ENCODE results near the gene TARBP2. TPM values are rescaled to one million over a fixed set of nuclear protein-coding genes. Genes with fewer than 3 reads are reported as not detected.

TARBP2 gene
- total and polyA plus RNA-seq, 2 experiments from 2014 or later, result 58.3 to 79.8 TPM

DNA sequence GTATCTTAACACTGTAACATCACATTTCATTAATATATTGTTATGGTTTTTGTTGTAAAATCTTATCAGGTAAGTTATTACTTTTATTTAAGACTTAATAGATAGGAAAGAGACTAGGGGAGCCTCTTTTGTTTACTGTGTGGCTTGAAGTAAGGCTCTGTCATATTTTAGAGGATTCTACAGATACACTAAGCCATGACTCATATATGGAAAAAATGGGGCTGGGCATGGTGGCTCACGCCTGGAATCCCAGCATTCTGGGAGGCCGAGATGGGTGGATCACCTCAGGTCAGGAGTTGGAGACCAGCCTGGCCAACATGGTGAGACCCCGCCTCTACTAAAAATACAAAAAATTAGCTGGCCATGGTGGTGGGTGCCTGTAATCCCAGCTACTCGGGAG is 29.8 kb downstream of the TARBP2 start:
- H3K4me1 ChIP-seq (ENCODE audit: low read depth), result no peaks in the 10 kb centered on the region

DNA sequence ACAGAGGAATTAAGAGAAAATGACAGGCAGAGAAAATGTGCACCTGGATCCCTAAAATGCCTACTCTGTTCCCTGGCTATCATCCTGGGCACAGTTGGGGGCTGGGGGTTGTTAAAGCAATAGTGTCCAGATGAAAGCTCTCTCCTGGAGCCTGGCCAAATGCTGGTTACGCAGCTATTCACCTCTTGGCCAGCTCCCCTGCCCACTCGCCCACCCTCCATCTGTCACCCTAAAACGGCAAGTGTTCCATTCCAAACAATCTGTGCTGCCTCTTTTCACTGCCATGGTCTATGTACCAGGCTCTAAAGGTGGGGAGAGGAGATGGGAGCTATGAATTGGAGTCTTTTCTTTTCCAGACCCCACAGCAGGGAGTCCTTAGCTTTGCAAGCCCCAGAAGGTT is 30.9 kb downstream of the TARBP2 start:
- Histone ChIP-seq H3K4me3 (no peak overlapping the region), H3K9me3 (ENCODE audit: low read depth) (no peaks in the 10 kb centered on the region), H3K36me3 (peaks cover 53% of the 10 kb centered on the region), H3K27me3 (no peaks in the 10 kb centered on the region), H3K27ac (no peak overlapping the region), H3K4me1 (ENCODE audit: low read depth) (no peaks in the 10 kb centered on the region)
- no peak for DNase-seq (ENCODE audit: low read depth in 1 of 2, low spot score in 1 of 2)
- TF ChIP-seq, protein P1, sequence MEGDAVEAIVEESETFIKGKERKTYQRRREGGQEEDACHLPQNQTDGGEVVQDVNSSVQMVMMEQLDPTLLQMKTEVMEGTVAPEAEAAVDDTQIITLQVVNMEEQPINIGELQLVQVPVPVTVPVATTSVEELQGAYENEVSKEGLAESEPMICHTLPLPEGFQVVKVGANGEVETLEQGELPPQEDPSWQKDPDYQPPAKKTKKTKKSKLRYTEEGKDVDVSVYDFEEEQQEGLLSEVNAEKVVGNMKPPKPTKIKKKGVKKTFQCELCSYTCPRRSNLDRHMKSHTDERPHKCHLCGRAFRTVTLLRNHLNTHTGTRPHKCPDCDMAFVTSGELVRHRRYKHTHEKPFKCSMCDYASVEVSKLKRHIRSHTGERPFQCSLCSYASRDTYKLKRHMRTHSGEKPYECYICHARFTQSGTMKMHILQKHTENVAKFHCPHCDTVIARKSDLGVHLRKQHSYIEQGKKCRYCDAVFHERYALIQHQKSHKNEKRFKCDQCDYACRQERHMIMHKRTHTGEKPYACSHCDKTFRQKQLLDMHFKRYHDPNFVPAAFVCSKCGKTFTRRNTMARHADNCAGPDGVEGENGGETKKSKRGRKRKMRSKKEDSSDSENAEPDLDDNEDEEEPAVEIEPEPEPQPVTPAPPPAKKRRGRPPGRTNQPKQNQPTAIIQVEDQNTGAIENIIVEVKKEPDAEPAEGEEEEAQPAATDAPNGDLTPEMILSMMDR (IDR thresholded peaks at IDR 0.05; ENCODE audit: low read depth, low read length), result no peak

More for the DNA sequence above, 29.8 kb downstream of the TARBP2 start:
- Histone ChIP-seq H3K27ac (no peak overlapping the region), H3K27me3 (no peaks in the 10 kb centered on the region), H3K4me3 (no peak overlapping the region), H3K9me3 (ENCODE audit: low read depth) (no peaks in the 10 kb centered on the region), H3K36me3 (peaks cover 51% of the 10 kb centered on the region)
- DNase-seq (ENCODE audit: low read depth in 1 of 2, low spot score in 1 of 2), result no peak
- TF ChIP-seq, protein P1 (IDR thresholded peaks at IDR 0.05; ENCODE audit: low read depth, low read length), result no peak

DNA sequence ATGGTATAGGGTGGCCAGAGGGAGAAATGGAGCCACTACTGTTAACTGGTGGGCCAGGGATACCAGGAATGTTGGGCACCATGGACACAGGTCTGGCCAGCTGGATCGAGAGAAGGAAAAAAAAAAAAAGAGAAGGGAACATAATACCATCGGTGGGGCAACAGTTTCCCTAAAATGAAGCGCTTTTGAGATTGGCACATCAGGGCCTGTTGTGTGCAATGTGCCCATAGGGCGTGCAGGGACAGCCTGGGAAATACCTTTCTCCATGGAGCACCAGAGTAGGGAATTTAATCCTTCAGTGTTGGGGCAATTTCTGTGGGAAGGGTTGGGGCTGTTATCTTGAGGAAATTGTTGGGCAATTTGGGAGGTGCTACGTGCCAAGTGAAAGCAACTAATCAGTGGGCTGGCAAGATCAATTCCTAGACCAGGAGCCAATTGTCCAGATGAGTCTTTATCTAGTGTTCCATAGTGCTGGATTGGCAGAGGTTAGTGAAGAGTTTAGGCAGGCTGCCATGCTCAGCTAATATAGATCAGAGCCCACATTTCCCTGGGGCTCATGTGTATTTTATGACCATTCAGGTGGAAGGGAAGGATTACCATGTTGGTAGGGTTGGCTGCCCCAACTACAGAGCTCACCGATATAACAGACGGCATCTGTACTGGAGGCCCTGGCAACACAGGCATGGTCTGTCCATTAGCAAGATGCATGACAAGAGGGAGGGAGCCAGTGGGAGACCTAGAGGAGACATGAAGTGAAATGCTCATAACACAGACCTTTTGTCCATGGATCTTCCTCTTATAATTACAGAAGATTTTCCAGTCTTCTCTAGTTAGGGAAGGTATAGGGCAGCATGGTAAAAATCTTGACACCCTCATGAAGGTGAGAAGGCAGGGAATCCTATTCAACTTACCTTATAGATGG is 31.7 kb downstream of the TARBP2 start:
- no peak for DNase-seq (ENCODE audit: low read depth in 1 of 2, low spot score in 1 of 2)
- H3K4me1 ChIP-seq (ENCODE audit: low read depth), result no peaks in the 10 kb centered on the region
- H3K36me3 ChIP-seq, result peaks cover 57% of the 10 kb centered on the region
- H3K27me3 ChIP-seq, result no peaks in the 10 kb centered on the region
- H3K4me3 ChIP-seq, result no peak overlapping the region
- no peak overlapping the region for H3K27ac ChIP-seq
- no peaks in the 10 kb centered on the region for H3K9me3 ChIP-seq (ENCODE audit: low read depth)
- TF ChIP-seq, protein P1 (IDR thresholded peaks at IDR 0.05; ENCODE audit: low read depth, low read length), result no peak

DNA sequence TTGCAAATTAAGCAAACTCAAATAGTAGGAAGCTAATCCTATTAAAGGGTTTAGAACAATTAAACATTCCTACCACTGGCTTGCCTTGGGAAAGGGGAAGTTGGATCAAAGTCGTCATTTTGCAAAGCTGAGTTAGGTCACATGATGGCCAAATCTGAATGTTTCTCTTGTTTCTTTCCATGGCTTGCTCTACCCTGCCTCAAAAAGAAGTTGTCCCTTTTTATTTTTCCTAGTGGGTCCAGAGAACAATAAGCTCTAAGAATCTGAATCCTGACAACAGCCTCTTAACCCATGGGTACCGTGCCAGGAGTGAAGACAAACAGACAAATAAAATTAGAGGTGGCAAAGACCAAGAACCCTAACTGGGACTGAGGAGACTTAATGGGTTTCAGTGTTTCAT is 32.4 kb downstream of the TARBP2 start:
- DNase-seq (ENCODE audit: low read depth in 1 of 2, low spot score in 1 of 2), result no peak
- Histone ChIP-seq H3K36me3 (peaks cover 58% of the 10 kb centered on the region), H3K27me3 (no peaks in the 10 kb centered on the region), H3K9me3 (ENCODE audit: low read depth) (no peaks in the 10 kb centered on the region), H3K27ac (no peak overlapping the region), H3K4me3 (no peak overlapping the region), H3K4me1 (ENCODE audit: low read depth) (no peaks in the 10 kb centered on the region)
- TF ChIP-seq, protein P1 (IDR thresholded peaks at IDR 0.05; ENCODE audit: low read depth, low read length), result no peak

DNA sequence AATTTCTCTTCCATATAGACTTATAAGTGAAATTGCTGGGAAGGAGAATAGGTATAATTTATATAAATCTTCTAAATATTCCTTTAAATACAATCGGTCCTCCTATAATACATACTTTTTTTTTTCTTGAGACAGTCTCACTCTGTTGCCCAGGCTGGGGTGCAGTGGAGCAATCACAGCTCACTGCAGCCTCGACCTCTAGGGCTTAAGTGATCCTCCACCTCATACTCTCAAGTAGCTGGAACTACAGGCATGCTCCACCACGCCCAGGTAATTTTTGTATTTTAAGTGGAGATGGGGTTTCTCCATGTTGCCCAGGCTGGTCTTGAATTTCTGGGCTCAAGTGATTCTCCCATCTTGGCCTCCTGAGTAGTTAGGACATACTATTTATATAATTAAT is 35.9 kb downstream of the TARBP2 start:
- Histone ChIP-seq H3K27me3 (no peaks in the 10 kb centered on the region), H3K4me3 (no peak overlapping the region), H3K4me1 (ENCODE audit: low read depth) (no peaks in the 10 kb centered on the region), H3K36me3 (peaks cover 51% of the 10 kb centered on the region), H3K9me3 (ENCODE audit: low read depth) (no peaks in the 10 kb centered on the region), H3K27ac (no peak overlapping the region)
- TF ChIP-seq, protein P1 (IDR thresholded peaks at IDR 0.05; ENCODE audit: low read depth, low read length), result no peak
- no peak for DNase-seq (ENCODE audit: low read depth in 1 of 2, low spot score in 1 of 2)
